Ishikawa (cell line): ENCODE results near the gene RTN3.

ENCODE experiments used
- CEBPB ChIP-seq: IDR thresholded peaks from 2 replicates; pipeline ENCODE4 v1.6.1; 2012
- CREB1 ChIP-seq: IDR thresholded peaks from 2 replicates; pipeline ENCODE4 v1.6.1; 2012; ENCODE audit warnings: low read depth
- EGR1 ChIP-seq: IDR thresholded peaks from 2 replicates; pipeline ENCODE4 v1.6.1; 2012
- EP300 ChIP-seq: IDR thresholded peaks from 2 replicates; pipeline ENCODE4 v1.6.1; 2012; ENCODE audit warnings: borderline replicate concordance
- FOXM1 ChIP-seq: IDR thresholded peaks from 2 replicates; pipeline ENCODE4 v1.6.1; 2012; ENCODE audit warnings: low read depth, borderline replicate concordance
- MAX ChIP-seq: IDR thresholded peaks from 2 replicates; pipeline ENCODE4 v1.6.1; 2012
- RAD21 ChIP-seq: IDR thresholded peaks from 2 replicates; pipeline ENCODE4 v1.6.1; 2012; ENCODE audit warnings: low read depth
- TAF1 ChIP-seq: IDR thresholded peaks from 2 replicates; pipeline ENCODE4 v1.6.1; 2012; ENCODE audit warnings: low read depth, mild to moderate bottlenecking
- TCF12 ChIP-seq: IDR thresholded peaks from 2 replicates; pipeline ENCODE4 v1.6.1; 2012; ENCODE audit warnings: low read depth
- USF1 ChIP-seq: IDR thresholded peaks from 2 replicates; pipeline ENCODE4 v1.6.1; 2012
- YY1 ChIP-seq: IDR thresholded peaks from 2 replicates; pipeline ENCODE4 v1.6.1; 2012; ENCODE audit warnings: low read depth
- ZBTB7A ChIP-seq: IDR thresholded peaks from 2 replicates; pipeline ENCODE4 v1.6.1; 2012; ENCODE audit warnings: low read depth

- TF ChIP-seq MAX (no peak), ZBTB7A (no peak), CREB1 (no peak), EGR1 (no peak), TAF1 (no peak), CEBPB (no peak), EP300 (no peak), RAD21 (peak; percentile 21), YY1 (no peak), USF1 (no peak), TCF12 (no peak), FOXM1 (no peak)
Observed at GRCh38 chr11:63745304-63746170, 64.2 kb downstream of the RTN3 start.
